CD4-positive, alpha-beta T cell treated with Interleukin-4 for 4 hours (primary cell): ENCODE data around the gene LOXL1.

Experiments used
- DNase-seq: peaks from one replicate; pipeline ENCODE4 v3.0.0-alpha.2; 2020

Gene LOXL1

DNA sequence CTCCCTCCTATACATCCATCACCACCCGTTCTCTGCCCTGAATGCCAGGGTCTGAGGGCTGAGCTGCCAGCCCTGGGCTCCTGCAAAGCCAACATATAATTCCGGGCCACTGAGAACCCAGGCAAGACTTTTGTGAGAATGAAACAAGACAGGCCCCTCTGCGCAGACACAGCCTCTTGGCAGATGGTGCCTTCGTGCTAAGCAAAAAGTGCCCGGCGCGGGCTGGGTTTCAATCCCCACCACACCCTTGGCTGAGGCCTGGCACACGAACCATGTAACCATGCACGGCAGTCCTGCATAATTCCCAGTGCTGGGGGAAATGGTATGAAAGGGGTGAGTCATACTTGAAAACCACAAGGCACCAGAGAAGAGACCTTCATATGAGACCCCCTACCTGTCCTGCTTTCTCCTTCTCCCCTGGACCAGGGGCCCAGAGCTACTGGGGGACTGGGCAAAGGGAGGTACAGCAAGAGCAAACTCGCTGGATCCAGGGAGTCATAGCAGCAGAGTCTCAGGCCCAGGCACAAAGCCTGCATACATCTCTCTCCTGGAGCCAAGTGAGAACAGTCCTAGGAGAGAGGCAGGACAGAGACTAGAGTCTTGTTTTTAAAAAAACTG is 26.1 kb upstream of the LOXL1 start:
- DNase-seq, result no peak

DNA sequence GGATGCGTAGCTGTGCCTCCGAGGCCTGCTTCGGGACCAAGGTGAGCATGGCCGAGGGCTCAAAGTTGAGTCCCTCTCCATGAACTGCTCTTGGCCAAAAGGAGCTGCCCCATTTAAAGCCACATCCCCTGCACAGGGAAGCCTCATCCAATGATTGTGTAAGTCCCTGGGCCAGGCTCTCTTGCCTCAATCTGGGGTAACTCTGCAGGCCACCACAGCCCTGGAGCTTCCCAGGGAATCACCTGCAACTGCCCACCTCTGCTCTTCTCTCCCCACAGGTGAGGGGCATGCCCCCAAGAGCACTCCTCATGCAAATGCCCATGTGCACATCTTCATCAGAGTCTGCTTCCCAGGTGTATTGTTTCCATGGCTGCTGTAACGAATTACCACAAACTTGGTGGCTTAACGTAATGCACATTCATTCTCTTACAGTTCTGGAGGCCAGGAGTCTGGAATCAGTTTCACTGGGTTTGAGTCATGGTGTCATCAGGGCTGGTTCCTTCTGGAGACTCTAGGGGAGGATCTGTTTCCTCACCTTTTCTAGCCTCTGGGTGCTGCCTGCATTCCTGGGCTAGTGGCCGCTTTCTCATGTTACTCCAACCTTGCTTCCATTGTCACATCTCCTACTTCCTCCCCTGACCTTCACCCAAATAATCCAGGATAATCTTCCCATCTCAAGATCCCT is 25.0 kb upstream of the LOXL1 start:
- DNase-seq, result no peak

DNA sequence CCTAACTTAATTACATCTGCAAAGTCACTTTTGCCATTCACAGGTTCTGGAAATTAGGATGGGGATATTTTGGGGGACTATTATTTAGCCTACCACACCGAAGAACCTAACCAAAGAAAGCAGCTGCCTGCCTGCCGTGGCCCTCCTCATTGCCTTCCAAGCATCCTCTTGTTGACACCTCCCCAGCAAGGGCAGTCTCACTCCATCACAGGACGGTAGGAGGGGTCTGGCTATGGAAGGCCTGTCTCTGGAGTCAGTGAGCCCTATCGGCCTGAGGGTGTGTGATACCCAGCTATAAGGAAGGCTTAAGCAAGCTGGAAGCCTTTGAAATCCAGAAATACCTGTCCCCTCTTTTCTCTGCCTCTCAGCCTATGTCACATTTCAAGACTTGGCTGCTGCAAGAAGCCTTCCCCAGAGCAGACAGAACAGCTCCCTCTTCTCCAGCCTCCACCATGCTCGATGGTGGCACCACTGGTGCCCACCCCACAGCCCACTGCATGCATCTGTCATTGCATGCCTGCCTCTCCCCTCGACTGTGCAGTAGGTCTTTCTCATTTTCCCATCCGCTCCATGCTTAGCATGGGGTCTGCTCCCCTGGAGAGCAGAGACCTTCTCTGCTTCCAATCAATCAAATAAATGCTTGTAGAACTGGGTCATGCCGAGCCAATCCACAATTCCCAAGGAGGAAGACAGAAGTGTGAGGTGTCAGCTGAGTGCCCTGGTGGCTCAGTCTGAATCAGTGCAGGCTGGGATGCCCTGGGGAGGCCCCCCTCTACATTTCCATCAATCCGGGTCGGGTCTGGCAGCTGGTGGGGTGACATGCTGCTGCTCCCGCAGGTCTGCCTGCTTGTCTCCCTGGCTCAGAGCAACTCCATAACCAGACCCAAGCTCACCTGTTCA is 23.9 kb upstream of the LOXL1 start:
- no peak for DNase-seq

DNA sequence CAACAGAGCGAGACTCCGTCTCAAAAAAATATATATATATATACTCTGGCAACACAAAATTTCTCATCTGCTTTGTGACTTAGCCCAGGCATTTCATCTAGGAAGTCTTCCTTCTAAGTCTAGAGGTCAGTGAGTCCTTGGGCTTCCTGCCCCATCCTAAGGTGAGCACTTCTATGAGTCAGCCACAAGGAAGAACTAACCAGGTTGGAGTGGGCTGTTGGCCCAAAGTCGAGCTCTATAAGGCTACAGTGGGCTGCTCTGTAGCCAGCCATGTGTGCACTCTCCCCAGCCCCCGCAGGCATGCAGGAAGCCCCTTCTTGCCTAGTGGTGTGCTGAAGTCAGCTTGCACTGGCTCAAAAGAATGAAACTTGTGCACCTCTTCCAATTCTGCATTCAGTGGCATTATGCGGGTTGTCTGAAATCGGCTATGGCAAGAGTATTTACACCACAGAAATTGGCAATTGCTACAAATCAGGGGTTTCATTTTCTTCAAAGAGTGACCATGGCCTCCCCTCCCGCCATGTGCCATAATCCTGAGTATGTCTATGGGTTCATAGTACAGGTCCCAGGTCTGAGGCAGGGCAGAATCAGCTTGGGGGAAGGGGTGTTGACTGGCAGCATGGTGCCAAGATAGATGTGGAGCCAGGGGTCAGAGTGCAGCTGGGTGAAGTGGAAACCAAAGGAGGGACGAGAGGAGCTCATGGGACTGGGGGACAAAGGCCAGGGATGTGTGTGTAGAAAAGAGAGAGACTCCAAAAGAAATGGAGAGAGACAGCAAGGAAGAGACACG is 22.0 kb upstream of the LOXL1 start:
- DNase-seq, result no peak

DNA sequence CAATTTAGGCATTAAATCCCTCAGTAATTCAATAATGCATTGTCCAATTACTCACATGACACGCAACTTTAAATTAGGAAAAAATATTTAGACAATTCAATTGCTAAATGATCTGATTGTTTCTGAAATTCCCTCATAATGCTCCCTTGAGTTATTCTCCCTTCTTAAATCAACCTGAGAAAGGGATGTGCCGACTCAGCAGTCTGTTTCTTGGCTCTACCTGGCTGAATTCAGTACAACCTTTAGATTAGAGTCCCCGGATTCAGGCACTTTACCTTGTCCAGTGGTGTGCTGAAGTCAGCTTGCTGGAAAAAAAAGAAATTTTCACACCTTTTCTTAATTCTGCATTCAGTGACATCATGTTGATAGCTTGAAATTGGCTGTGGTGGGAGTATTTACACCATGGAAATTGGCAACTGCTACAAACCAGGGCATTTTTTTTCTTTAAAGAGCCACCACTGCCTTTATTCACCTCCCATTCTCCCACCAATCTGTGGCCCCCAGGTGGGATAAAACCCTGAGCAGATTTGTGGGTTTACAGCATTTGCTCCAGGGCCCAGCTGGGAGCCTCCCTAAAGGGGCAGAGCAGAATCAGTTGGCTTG is 20.9 kb upstream of the LOXL1 start:
- no peak for DNase-seq

DNA sequence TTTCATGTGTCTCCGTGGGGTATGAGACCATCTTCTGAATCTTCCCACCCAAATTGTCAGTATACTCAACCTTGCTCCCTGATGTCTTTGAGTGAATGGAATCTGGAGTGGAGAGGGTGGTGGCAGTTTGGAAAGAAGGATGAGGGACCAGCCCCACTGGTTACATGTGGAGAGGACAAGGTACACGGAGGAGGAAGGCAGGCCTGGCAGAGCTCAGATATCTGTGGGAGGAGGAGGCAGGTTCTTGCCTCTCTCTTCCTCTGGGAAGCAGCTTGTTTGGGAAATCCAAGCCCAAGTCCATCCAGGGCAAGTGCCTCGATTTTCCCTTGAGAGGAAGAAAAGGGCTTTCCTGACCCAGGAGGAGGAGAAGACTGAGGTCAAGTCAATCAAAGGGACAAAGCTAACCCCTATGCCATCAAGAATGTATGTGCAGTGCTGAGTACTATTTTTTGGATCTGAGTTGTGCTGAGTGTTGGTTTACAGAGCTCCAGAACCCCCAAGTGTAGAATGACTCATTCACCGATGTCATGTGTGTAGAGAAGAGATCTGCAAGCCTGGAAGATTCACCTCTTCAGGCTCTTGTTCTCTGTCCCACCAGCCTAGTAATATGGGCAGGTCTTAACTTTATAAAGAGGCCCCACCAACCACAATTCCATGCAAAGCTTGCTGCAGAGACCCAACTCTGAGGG is 19.8 kb upstream of the LOXL1 start:
- DNase-seq, result no peak

DNA sequence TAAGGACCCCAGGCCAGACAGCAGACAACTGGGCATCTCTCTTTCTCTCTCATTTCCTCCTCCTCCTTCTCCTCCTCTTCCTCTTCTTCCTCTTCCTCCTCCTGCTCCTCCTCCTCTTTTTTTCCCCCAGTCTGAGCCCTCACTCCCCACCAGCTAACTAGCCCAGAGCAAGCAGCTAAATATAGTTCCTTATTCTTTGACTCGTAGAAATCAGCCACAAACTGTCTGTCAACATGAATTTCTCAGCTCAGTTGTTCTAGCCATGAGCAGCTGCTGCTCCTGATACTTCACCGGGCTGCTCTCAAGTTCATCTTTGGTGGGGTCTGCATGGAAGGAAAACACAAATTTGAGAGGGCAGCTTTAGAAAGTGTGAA is 19.2 kb upstream of the LOXL1 start:
- no peak for DNase-seq

DNA sequence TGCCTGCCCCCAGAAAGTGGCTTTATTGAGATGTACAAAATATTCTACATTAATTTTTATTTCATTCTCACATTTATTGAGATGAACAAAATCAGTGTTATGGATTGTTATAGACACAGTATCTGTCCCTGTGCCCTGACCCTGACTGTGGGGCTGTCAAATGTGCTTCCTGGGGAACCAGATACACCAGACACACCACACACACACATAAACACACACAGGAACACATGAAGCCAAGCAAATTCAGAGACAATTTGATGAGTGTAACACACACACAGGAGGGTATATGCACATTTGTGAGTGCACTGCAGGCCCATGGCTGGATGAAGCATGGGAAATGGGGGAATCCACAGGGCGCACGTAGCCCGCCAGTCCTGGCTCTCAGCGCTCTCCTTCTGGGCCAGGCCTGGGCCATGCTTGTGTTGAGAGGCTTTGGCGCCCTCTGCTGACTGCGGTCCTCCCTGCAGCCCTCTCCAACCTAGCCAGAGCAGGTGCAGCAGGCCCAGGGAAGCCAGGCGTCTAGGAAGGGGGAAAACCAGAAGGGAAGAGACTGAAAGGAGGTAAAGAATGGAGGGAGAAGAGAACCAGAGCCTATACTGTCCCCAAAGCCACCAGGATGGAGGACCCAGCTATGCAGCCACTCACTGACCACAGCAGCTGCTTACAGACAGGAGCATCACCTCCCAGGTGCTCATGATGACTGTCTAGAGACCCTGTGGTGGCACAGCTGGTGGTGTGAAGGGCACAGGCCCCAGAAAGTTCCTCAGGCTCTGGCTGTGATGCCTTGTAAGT is 18.0 kb upstream of the LOXL1 start:
- DNase-seq, result peak; percentile 50

DNA sequence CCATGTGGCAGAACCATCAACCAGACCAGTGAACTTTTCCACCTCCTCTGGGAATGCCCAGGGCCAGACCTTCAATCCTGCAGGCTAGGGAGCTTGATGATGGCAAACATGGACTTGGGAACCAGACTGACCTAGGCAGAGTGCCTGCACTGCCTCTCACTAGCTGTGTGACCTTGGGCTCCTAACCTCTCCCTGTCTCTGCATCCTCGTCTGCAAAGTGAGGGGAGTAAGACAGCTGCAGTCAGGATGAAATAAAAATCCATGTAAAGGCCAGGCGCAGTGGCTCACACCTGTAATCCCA is 17.5 kb upstream of the LOXL1 start:
- no peak for DNase-seq

DNA sequence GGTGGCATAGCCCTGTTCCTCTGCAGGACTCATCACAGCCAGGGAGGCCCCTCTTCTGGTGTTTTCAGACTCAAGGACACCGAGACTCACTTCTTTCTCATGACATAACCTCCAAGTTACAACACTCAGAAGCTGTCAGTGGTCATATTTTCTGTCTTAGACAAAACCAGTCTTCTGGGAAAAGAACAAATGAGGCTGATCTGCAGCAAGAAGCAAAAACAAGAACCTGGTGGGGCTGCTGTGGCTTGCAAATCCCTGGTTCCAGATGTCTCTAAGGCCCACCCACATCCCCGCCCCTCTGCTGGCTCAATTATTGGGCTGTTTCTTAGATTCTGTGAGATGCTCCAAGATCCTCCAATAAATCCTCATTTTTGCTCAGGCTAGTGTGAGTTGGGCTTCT is 16.6 kb upstream of the LOXL1 start:
- DNase-seq, result no peak

DNA sequence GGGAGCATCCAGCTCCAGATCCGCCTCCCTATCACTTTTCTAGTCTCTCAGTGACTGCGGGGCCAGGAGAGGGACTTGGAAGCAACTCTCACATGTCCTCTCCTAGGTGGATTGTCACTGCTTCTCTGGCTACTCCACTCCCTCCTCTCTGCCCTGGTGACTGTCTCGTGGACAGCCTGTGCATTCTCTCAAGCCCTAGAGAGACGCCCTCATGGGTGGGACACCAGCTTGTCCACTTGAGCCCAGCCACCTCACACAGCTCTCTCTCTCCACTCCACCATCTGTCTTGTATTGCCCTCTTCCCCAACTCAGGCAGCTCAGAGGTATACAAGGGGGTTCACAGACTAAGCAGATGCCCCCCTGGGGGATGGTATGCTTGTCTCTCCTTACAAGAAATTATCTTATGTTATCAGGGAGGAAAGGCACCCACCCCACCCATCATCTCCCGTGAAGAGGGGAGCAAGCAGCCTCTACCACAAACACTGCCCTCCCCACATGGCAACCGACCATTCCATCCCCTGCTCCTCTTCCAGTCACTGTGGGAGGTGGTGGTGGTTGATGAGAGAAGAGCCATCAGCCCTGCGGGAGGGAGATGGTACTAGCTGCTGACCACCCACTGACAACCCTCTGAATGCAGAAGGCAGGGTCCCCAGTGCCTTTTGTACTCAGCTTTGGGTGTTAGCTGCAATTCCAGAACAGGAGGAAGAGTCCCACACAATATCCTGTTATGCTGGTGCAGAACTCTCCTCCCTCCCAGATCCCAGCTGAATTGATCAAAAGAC is 15.5 kb upstream of the LOXL1 start:
- no peak for DNase-seq

DNA sequence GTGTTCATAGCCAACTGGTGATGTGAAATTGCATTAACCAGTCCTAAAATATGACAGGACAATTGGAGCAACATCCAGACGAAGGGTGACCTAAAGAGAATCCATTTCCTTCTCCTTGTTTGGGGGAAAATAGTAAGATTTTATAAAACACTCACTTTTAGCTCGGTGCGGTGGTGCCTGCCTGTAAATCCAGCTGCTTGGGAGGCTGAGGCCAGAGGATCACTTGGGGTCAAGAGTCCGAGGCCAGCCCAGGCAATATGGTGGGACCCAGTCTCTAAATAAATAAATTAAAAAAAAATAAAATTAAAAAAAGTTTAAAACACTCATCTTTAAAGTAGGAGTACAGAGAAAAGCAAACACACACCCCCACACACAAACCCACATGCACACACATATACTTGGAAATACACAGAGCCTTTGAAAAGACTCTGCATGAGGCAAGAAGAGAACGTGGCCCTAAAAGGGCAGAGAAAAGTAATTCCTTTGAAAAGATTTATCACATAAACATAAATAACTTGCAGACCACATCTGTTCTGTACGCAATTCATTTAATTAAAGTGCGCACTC is 14.1 kb upstream of the LOXL1 start:
- no peak for DNase-seq

DNA sequence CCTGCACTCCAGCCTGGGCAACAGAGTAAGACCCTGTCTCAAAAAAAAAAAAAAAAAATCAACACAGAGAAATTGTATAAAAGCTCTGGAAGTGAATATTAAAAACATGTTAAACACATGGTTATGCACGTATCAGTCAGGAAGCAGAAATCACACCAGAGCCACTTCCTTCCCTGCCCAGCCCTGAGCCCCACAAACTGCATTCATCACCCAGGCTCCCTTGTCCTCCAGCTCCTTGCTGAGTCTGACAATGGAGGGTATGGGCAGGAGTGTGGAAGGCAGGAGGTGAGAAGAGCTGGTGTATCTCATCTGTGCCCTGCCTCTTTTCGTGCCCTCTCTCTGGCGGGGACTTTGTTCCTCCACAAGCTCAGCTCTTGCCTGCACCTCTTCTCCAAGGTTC is 12.1 kb upstream of the LOXL1 start:
- no peak for DNase-seq

DNA sequence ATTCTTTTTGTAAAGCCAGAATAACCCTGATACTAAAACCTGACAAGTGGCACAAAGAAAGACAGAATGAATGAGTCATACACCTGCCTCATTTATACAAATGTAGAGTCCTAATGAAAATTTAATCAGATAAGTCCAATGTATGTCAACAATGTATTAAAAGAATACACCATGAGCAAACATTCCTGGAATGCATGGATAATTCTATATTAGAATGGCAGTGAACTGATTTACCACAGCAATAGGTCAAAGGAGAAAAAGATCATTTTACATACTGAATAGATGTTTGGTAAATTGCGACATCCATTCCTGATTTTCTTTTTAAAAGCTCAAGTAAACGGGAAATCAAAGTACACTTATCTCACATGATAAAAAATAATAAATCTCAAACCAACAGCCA is 11.2 kb upstream of the LOXL1 start:
- no peak for DNase-seq

DNA sequence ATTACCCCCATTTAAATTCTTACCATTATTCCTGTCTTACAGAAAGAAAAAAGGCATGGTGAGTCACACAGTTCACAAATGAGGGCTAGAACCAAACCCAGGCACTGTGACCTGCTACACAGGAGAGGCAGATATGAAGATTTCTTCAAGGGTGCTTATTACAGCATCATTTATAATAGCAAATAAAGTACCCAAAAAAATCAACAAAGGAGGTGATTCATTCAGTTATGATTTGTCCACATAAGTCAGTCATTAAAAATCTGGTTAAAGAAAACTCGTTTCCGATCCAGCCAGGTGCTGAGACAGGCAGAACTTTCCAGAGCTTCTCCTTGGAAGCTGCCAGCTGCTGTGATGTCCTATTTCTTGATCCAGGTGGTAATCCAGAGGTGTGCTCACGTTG is 7.5 kb upstream of the LOXL1 start:
- DNase-seq, result no peak

DNA sequence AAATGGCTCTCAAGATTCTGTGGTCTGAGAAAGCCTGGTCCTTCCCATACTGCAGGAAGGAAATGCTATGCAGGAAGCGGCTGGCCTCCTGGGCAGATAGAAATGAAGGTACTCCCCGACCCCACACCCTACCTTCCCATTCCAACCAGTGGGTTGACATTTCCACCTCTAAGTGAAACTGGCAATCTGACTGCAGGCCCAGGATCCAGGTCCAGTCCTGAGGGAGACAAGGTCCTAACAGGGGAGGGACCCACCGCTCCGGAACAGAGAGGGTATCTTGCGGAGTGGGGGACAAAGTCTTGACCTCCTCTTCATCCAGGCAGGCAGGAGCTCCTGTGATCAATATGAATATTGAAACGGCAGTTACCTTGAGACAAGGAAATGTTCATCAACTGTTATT is 6.6 kb upstream of the LOXL1 start:
- DNase-seq, result no peak

DNA sequence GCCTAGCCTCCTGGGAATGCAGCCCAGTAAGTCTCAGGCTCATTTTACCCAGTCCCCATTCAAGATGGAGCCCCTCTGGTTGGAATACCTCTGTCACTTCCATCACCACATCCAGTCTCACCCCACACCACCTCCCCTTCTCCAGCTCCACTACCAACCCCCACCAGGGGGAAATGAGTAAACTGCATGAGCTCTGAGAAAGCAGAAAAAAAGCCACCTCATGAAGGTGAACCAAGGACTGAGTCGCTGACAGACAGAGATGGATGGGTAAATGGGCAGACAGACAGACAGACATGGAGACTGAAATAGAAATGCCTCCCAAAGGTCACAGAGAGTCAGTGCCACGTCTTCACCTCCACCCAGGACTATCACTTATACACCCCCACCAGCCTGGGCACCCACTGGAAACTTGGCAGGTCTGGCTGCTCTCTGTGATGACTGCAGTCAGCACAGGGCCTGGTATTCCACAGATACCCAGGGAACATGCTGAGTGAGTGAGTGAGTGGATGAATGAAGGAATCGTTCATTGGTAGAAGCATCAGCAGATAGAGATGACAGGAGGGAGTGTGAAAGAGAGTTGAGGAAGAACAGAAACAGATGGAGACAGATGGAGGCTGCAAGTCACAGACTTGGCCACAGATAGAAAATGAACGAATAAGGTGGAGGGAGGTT is 4.9 kb upstream of the LOXL1 start:
- no peak for DNase-seq

DNA sequence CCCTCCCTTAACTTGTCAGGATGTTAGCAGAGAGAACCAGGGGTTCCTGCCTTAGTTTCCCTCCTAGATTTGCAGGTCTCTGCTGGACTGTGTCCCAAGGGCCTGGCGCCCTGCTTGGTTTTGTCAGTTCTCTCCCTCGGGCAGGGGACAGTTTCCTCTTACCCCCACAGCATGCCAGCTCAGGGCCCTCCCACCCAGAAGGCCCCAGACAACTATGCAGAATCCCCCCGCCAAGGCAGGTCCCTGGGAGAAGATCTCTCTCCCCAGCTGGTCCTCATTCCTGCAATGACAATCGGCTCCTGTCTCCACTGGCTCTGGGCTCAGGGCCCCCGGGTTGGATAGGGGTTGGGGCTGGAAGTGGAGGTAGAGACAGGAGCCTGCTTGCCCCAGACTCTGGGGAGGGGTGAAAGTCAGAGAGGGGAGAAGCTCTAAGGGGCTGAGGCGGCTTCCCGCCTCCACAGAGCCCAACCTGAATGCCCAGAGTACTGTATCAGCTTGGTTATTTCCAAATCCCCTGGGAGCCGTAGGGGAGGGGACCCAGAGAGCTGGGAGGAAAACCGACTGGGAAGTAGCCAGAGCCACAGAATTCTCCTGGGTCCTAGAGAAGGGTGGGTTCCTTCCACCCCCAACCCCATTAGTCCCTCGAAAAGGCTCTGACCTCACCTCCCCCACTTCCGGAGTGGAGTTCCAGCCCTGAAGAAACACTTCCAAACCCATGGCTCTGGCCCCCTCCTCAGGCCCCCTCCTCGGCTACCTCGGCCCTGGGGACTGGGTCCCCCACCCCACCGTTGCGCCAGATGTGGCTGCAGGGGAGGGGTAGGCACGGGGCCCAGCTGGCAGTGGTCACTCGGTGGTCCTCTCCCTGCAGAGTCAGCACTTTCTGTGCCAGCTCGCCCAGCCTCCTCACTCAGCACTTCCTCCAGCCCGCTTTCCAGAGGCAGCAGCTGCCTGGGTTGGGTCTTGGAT is 3.8 kb upstream of the LOXL1 start:
- DNase-seq, result no peak

DNA sequence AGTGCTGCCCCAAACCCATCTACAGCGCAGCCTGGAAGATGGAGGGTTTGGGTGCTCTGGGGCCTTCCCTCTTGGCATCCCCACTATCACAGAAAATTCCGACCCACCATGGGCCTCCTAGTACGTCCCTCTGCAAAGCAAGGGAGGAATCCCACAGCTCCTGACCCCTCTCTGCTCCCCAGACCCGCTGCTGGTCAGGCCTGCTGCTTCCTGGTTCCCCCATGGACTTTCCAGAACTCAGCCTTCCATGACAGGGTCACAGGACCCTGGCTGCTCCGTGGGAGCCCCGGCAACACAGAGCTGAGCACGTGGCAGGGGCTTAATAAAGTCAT is 3.1 kb upstream of the LOXL1 start:
- DNase-seq, result no peak
